DOHH2 (cell line): ENCODE data around the gene CTTN.

ENCODE experiments used
- H3F3A ChIP-seq: fragments of 200-600 bp; sonication (generic), shearing (Covaris generic); 2 replicates; pipeline ENCODE4 v1.6.0; 2016; ENCODE audit warnings: antibody characterized with exemption, mild to moderate bottlenecking; ENCODE audit not compliant: control insufficient read depth, insufficient read depth
- H3K27ac ChIP-seq: fragments of 200-600 bp; sonication (generic); 2 replicates; pipeline ENCODE4 v1.5.1; 2014; ENCODE audit warnings: low read depth, mild to moderate bottlenecking, low read length, moderate library complexity
- H3K27me3 ChIP-seq: fragments of 200-600 bp; sonication (generic); 2 replicates; pipeline ENCODE4 v1.6.1; 2014; ENCODE audit warnings: mild to moderate bottlenecking, low read length, mixed read lengths; ENCODE audit not compliant: control insufficient read depth
- H3K36me3 ChIP-seq: fragments of 200-600 bp; sonication (generic); 2 replicates; pipeline ENCODE4 v1.6.1; 2014; ENCODE audit warnings: mild to moderate bottlenecking, low read length, moderate library complexity, mixed read lengths; ENCODE audit not compliant: control insufficient read depth
- H3K4me1 ChIP-seq: fragments of 200-600 bp; sonication (generic); 2 replicates; pipeline ENCODE4 v1.6.1; 2014; ENCODE audit warnings: mild to moderate bottlenecking, low read length, mixed read lengths; ENCODE audit not compliant: control insufficient read depth
- H3K4me2 ChIP-seq: fragments of 200-600 bp; sonication (generic); 2 replicates; pipeline ENCODE4 v1.6.0; 2014; ENCODE audit warnings: mild to moderate bottlenecking, low read length, moderate library complexity
- H3K4me3 ChIP-seq: fragments of 200-600 bp; sonication (generic); 2 replicates; pipeline ENCODE4 v1.5.1; 2014; ENCODE audit warnings: mild to moderate bottlenecking, low read length, mixed read lengths
- H3K79me2 ChIP-seq: fragments of 200-600 bp; sonication (generic); 2 replicates; pipeline ENCODE4 v1.6.1; 2014; ENCODE audit warnings: mild to moderate bottlenecking, low read length, mixed read lengths; ENCODE audit not compliant: control insufficient read depth
- H3K9me2 ChIP-seq: fragments of 200-600 bp; sonication (generic); replicated peaks from 2 replicates; pipeline ENCODE4 v1.6.1; 2014; ENCODE audit warnings: mild to moderate bottlenecking, low read length, mixed read lengths; ENCODE audit not compliant: control insufficient read depth
- H3K9me3 ChIP-seq: fragments of 200-600 bp; sonication (generic); 2 replicates; pipeline ENCODE4 v1.6.1; 2014; ENCODE audit warnings: antibody characterized with exemption, low read length, mixed read lengths; ENCODE audit not compliant: control insufficient read depth, insufficient read depth
- H4K20me1 ChIP-seq: fragments of 200-600 bp; sonication (generic); 2 replicates; pipeline ENCODE4 v1.6.0; 2014; ENCODE audit warnings: low read depth, mild to moderate bottlenecking, antibody characterized with exemption, low read length, moderate library complexity; ENCODE audit not compliant: control insufficient read depth, insufficient read depth
- EZH2phosphoT487 ChIP-seq: fragments of 200-600 bp; sonication (generic); IDR thresholded peaks from 2 replicates; pipeline ENCODE4 v1.6.1; 2017; ENCODE audit warnings: borderline replicate concordance, mild to moderate bottlenecking, antibody characterized with exemption, low read length, moderate library complexity, mixed read lengths
- TF ChIP-seq, protein P1 (sequence below): fragments of 200-600 bp; sonication (generic); IDR thresholded peaks from one replicate; pipeline ENCODE4 v1.5.1; 2014; ENCODE audit warnings: antibody characterized with exemption, mild to moderate bottlenecking, low read depth, low read length; ENCODE audit not compliant: poor library complexity, severe bottlenecking

Gene CTTN

GRCh38 chr11:70404244-70404643, 5.9 kb downstream of the CTTN start:
- Histone ChIP-seq H3K36me3 (no peaks in the 10 kb centered on the region), H3K4me3 (no peak overlapping the region), H3K4me1 (peaks cover 15% of the 10 kb centered on the region), H3K27me3 (peaks cover 85% of the 10 kb centered on the region), H3K9me2 (no peaks in the 10 kb centered on the region), H3K79me2 (no peaks in the 10 kb centered on the region), H4K20me1 (peaks cover 13% of the 10 kb centered on the region), H3F3A (no peaks in the 10 kb centered on the region; the same call in 1 of the 2 replicates), H3K9me3 (no peaks in the 10 kb centered on the region), H3K4me2 (no peak overlapping the region), H3K27ac (no peak overlapping the region)
- TF ChIP-seq, protein P1, sequence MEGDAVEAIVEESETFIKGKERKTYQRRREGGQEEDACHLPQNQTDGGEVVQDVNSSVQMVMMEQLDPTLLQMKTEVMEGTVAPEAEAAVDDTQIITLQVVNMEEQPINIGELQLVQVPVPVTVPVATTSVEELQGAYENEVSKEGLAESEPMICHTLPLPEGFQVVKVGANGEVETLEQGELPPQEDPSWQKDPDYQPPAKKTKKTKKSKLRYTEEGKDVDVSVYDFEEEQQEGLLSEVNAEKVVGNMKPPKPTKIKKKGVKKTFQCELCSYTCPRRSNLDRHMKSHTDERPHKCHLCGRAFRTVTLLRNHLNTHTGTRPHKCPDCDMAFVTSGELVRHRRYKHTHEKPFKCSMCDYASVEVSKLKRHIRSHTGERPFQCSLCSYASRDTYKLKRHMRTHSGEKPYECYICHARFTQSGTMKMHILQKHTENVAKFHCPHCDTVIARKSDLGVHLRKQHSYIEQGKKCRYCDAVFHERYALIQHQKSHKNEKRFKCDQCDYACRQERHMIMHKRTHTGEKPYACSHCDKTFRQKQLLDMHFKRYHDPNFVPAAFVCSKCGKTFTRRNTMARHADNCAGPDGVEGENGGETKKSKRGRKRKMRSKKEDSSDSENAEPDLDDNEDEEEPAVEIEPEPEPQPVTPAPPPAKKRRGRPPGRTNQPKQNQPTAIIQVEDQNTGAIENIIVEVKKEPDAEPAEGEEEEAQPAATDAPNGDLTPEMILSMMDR, result no peak
- TF ChIP-seq EZH2phosphoT487, result no peak

DNA sequence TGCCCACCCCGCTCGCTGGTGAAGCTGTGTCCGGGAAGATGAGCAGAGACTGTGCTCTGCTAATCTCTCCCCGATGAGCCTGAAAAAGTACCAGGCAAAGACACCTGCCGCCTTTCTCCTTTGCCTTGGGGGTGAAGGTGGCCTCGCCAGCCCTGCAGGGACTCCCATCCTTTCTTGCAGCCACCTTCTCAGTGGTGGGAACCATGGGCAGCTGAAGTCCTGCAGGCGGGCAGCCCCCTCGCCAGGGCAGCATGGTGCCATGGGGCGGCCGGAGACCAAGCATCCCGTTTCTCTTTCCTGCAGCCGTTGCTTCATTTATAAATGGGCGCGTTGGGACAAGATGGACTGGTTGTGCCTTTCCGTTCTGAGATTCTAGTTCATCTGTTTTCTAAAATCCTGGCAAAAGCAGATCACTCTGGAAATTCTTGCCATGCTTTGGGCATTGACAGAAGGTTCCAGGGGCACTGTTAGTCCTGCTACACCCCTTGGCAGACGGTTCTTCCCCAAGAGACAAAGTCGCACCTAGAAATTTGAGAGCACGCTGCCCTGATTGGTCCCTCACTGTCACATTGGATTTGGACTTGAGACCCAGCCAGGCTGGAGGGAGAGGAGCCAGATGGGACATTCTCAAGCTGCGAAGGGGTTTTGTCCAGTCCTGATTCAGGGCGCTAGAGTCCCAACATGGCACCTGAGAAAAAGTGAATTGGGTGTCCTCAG, 7.5 kb downstream of the CTTN start:
- Histone ChIP-seq H3K27me3 (peaks cover 81% of the 10 kb centered on the region), H3K27ac (no peak overlapping the region), H3F3A (no peaks in the 10 kb centered on the region; the same call in 1 of the 2 replicates), H3K4me3 (no peak overlapping the region), H3K79me2 (no peaks in the 10 kb centered on the region), H3K36me3 (no peaks in the 10 kb centered on the region), H4K20me1 (peaks cover 9% of the 10 kb centered on the region), H3K4me2 (no peak overlapping the region), H3K9me2 (no peaks in the 10 kb centered on the region), H3K4me1 (no peaks in the 10 kb centered on the region), H3K9me3 (no peaks in the 10 kb centered on the region)
- TF ChIP-seq EZH2phosphoT487, result no peak
- TF ChIP-seq, protein P1, result no peak

DNA sequence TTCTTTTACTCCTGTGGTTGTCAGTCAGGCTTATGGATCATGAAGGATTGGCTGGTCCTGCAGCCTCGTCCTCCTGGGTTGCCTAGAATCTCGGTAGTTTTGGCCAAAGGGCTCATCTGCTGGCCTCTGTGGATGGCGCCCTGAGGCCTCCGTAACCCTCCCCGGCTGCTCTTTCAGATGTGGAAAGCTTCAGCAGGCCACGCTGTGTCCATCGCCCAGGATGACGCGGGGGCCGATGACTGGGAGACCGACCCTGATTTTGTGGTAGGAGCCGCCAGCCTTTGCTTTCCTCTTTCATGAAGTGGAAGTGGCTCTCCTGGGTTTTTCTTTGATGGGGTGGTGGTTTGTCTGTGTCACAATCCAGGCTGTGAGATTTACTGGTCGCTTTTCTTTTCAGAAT, 8.8 kb downstream of the CTTN start:
- TF ChIP-seq, protein P1, result no peak
- no peak for TF ChIP-seq EZH2phosphoT487
- Histone ChIP-seq H3F3A (no peaks in the 10 kb centered on the region; the same call in 1 of the 2 replicates), H3K27ac (no peak overlapping the region), H3K27me3 (peaks cover 68% of the 10 kb centered on the region), H4K20me1 (peaks cover 9% of the 10 kb centered on the region), H3K4me2 (no peak overlapping the region), H3K4me3 (no peak overlapping the region), H3K9me3 (no peaks in the 10 kb centered on the region), H3K79me2 (no peaks in the 10 kb centered on the region), H3K36me3 (no peaks in the 10 kb centered on the region), H3K4me1 (no peaks in the 10 kb centered on the region), H3K9me2 (no peaks in the 10 kb centered on the region)
